MM.1S (cell line): ENCODE data around the gene DSCAML1.

ENCODE experiments used
- EZH2 ChIP-seq: fragments of 300-600 bp; sonication (generic); optimal IDR thresholded peaks from 2 replicates; pipeline ENCODE3; 2017; ENCODE audit warnings: low read depth, mild to moderate bottlenecking, antibody characterized with exemption, low read length, mixed read lengths
- EZH2phosphoT487 ChIP-seq: fragments of 300-600 bp; sonication (generic); IDR thresholded peaks from 2 replicates; pipeline ENCODE4 v1.6.1; 2018; ENCODE audit warnings: antibody characterized with exemption, low read length
- TF ChIP-seq, protein P1 (sequence below): fragments of 300-600 bp; sonication (generic); IDR thresholded peaks from 2 replicates; pipeline ENCODE4 v1.5.1; 2016; ENCODE audit warnings: antibody characterized with exemption, low read length, mixed read lengths

DNA sequence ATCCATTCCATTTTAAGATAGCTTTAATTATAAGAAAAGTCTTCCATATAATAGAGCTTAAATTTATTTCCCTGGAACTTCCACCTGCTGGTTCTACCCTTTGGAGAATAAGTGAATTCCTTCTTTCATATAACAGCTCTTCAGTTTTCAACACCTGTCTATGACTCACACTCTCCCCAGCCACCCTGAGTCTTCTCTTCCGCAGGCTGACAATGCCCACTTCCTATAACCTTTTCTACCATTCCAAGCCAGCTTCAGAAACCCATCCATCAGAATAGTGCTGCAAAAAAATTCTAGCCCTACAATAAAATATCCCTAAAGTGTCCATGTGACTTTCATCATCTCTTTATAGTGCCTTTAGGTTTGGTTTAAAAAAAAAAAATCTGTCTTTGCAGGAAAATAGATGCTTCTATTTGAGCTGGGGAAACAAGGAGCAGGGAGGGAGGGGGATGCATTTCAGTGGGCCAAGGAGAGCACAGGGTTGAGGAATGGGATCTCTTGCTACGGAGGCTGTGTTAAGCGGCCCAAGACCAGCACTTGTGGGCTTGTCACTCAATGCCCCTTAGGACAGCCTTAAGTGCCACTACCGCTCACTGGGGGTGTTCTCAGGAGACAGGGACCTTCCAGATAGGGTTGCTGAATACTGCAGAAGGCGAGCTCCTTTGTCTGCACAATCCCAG, 178.6 kb downstream of the DSCAML1 start:
- TF ChIP-seq, protein P1, sequence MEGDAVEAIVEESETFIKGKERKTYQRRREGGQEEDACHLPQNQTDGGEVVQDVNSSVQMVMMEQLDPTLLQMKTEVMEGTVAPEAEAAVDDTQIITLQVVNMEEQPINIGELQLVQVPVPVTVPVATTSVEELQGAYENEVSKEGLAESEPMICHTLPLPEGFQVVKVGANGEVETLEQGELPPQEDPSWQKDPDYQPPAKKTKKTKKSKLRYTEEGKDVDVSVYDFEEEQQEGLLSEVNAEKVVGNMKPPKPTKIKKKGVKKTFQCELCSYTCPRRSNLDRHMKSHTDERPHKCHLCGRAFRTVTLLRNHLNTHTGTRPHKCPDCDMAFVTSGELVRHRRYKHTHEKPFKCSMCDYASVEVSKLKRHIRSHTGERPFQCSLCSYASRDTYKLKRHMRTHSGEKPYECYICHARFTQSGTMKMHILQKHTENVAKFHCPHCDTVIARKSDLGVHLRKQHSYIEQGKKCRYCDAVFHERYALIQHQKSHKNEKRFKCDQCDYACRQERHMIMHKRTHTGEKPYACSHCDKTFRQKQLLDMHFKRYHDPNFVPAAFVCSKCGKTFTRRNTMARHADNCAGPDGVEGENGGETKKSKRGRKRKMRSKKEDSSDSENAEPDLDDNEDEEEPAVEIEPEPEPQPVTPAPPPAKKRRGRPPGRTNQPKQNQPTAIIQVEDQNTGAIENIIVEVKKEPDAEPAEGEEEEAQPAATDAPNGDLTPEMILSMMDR: no peak
- TF ChIP-seq EZH2 (no peak), EZH2phosphoT487 (no peak)
